ENCODE measurements around the gene DDX24. TPM values are rescaled to one million over a fixed set of nuclear protein-coding genes. Genes with fewer than 3 reads are reported as not detected.
A peak's percentile ranks its signal among the peaks of the same experiment; 100 is the strongest.

DDX24 gene
- total RNA-seq, 4 donors from 2014 or later = 116 to 170 (median 151) TPM

GRCh38 chr14:94120667-94121340 lies 39.8 kb upstream of the DDX24 start:
- Histone ChIP-seq H3K36me3 (peaks cover 0 to 4% (median 0%) of the 10 kb centered on the region in 3 donors), H3K27me3 (peaks cover 0 to 7% of the 10 kb centered on the region in 2 donors), H3K4me3 (no peak overlapping the region), H3K27ac (peak overlapping the region in 1 of 4 donors; percentile 47), H3K4me1 (peaks cover 0 to 1% (median 0%) of the 10 kb centered on the region in 4 donors), H3K9me3 (peaks cover 0 to 21% (median 0%) of the 10 kb centered on the region in 4 donors)
- DNase-seq (ENCODE audit: low spot score in 2 of 2) = no peak
- WGBS, 2 donors = 71 to 72% methylated on average over 5 of the region's 5 CpGs
- TF ChIP-seq CTCF (IDR thresholded peaks at IDR 0.05) = no peak
- TF ChIP-seq POLR2A (IDR thresholded peaks at IDR 0.05) = no peak
- TF ChIP-seq EP300 (IDR thresholded peaks at IDR 0.05) = no peak

GRCh38 chr14:94119071-94119470 lies 38.1 kb upstream of the DDX24 start:
- H3K9me3 ChIP-seq = peaks cover 0 to 21% (median 0%) of the 10 kb centered on the region in 4 donors
- no peak overlapping the region for H3K27ac ChIP-seq
- DNase-seq (ENCODE audit: low spot score in 2 of 2) = no peak
- no peak overlapping the region for H3K4me3 ChIP-seq
- TF ChIP-seq EP300 (IDR thresholded peaks at IDR 0.05) (no peak), CTCF (IDR thresholded peaks at IDR 0.05) (no peak), POLR2A (IDR thresholded peaks at IDR 0.05) (no peak)
- H3K36me3 ChIP-seq = no peaks in the 10 kb centered on the region
- peaks cover 0 to 7% of the 10 kb centered on the region in 2 donors for H3K27me3 ChIP-seq
- H3K4me1 ChIP-seq = peaks cover 0 to 19% (median 7%) of the 10 kb centered on the region in 4 donors

- Histone ChIP-seq H3K9me3 (peaks cover 0 to 21% (median 0%) of the 10 kb centered on the region in 4 donors), H3K27me3 (peaks cover 0 to 7% of the 10 kb centered on the region in 2 donors), H3K4me3 (no peak overlapping the region), H3K4me1 (peaks cover 0 to 31% (median 11%) of the 10 kb centered on the region in 4 donors), H3K36me3 (no peaks in the 10 kb centered on the region), H3K27ac (no peak overlapping the region)
- TF ChIP-seq EP300 (IDR thresholded peaks at IDR 0.05) (no peak), CTCF (IDR thresholded peaks at IDR 0.05) (no peak), POLR2A (IDR thresholded peaks at IDR 0.05) (no peak)
- DNase-seq (ENCODE audit: low spot score in 2 of 2) = no peak
- 76 to 80% methylated on average over 9 of the region's 9 CpGs for WGBS, 2 donors
Measured at GRCh38 chr14:94117856-94118255, 36.9 kb upstream of the DDX24 start.

- no peak overlapping the region for H3K27ac ChIP-seq
- H3K9me3 ChIP-seq = peaks cover 0 to 21% (median 0%) of the 10 kb centered on the region in 4 donors
- no peaks in the 10 kb centered on the region for H3K36me3 ChIP-seq
- H3K4me3 ChIP-seq = no peak overlapping the region
- DNase-seq (ENCODE audit: low spot score in 2 of 2) = no peak
- WGBS, 2 donors = 85 to 88% methylated on average over 10 of the region's 10 CpGs
- peaks cover 0 to 7% of the 10 kb centered on the region in 2 donors for H3K27me3 ChIP-seq
- TF ChIP-seq EP300 (IDR thresholded peaks at IDR 0.05) = no peak
- TF ChIP-seq CTCF (IDR thresholded peaks at IDR 0.05) = no peak
- TF ChIP-seq POLR2A (IDR thresholded peaks at IDR 0.05) = no peak
- H3K4me1 ChIP-seq = peaks cover 0 to 39% (median 11%) of the 10 kb centered on the region in 4 donors
Measured at GRCh38 chr14:94116701-94117100, 35.7 kb upstream of the DDX24 start.

- WGBS, 2 donors = 84 to 91% methylated on average over 11 to 15 of the region's 15 CpGs
- no peak for DNase-seq (ENCODE audit: low spot score in 2 of 2)
- Histone ChIP-seq H3K36me3 (no peaks in the 10 kb centered on the region), H3K4me3 (no peak overlapping the region), H3K4me1 (peaks cover 0 to 39% (median 11%) of the 10 kb centered on the region in 4 donors), H3K9me3 (peaks cover 0 to 17% (median 0%) of the 10 kb centered on the region in 4 donors), H3K27me3 (peaks cover 0 to 7% of the 10 kb centered on the region in 2 donors), H3K27ac (peak overlapping the region in 3 of 4 donors; percentile 43 to 94 (median 79))
- TF ChIP-seq EP300 (IDR thresholded peaks at IDR 0.05) = no peak
- no peak for TF ChIP-seq CTCF (IDR thresholded peaks at IDR 0.05)
- TF ChIP-seq POLR2A (IDR thresholded peaks at IDR 0.05) = no peak
Measured at GRCh38 chr14:94115631-94116030, 34.6 kb upstream of the DDX24 start.
